Thyroid gland (tissue), 4 donors: Measurements from ENCODE around the gene COX5B.

Experiments
- POLR2A ChIP-seq, 2 donors: fragments of 450-650 bp; IDR thresholded peaks; one replicate each; pipeline ENCODE4 v1.6.1; 2017; ENCODE audit warnings: antibody characterized with exemption in 2 of 2, mild to moderate bottlenecking in 2 of 2, moderate library complexity in 1 of 2
- TF ChIP-seq, protein P1 (sequence below), 6 experiments: fragments of 200-600 bp in 3 of 6; fragments of 450-650 bp in 3 of 6; sonication (generic) in 3 of 6; IDR thresholded peaks; one replicate each; pipeline ENCODE4 v1.5.1; 2016 to 2019; ENCODE audit warnings: antibody characterized with exemption in 6 of 6, mild to moderate bottlenecking in 2 of 6, inconsistent platforms in 1 of 6, moderate library complexity in 1 of 6

DNA sequence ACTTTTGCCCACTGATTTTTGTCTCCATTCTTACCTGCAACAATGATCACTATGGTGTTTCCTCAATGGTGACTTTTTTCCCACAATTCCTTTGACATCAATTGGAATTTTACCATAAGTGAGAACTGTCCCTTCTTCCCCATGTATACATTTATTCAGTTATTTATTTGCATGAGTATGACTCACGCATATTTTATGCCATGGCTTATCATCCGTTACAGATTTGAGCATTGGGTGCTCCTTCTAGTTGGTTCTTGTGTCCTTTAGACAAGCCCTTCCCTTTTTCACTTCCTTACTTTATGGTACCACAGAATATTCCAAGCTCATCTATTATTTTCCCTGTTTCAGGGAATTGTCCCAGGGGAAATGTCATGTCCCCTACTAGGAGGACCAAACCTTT is 7.6 kb downstream of the COX5B start:
- TF ChIP-seq, protein P1, sequence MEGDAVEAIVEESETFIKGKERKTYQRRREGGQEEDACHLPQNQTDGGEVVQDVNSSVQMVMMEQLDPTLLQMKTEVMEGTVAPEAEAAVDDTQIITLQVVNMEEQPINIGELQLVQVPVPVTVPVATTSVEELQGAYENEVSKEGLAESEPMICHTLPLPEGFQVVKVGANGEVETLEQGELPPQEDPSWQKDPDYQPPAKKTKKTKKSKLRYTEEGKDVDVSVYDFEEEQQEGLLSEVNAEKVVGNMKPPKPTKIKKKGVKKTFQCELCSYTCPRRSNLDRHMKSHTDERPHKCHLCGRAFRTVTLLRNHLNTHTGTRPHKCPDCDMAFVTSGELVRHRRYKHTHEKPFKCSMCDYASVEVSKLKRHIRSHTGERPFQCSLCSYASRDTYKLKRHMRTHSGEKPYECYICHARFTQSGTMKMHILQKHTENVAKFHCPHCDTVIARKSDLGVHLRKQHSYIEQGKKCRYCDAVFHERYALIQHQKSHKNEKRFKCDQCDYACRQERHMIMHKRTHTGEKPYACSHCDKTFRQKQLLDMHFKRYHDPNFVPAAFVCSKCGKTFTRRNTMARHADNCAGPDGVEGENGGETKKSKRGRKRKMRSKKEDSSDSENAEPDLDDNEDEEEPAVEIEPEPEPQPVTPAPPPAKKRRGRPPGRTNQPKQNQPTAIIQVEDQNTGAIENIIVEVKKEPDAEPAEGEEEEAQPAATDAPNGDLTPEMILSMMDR (IDR thresholded peaks at IDR 0.05): no peak
- TF ChIP-seq POLR2A (IDR thresholded peaks at IDR 0.05): no peak
